CD4-positive, alpha-beta memory T cell (primary cell): ENCODE results near the gene SLC25A43. TPM values are rescaled to one million over a fixed set of nuclear protein-coding genes. Genes with fewer than 3 reads are reported as not detected.
A peak's percentile ranks its signal among the peaks of the same experiment; 100 is the strongest.
"Not testable (repeated sequence)": the region's sequence is repeated elsewhere in the genome, so short reads cannot be mapped to it uniquely, and the experiment has no call there.

Experiments
- CTCF ChIA-PET: fragments of 350-600 bp; sonication (Branson Sonifier 250); formaldehyde crosslinking; loops from one replicate; lab custom pipeline; 2021; ENCODE audit warnings: inconsistent platforms; ENCODE audit not compliant: partially characterized antibody; lab: Charles Lee
- POLR2A ChIA-PET: fragments of 350-600 bp; sonication (Branson Sonifier 250); formaldehyde crosslinking; loops from one replicate; lab custom pipeline; 2021; ENCODE audit not compliant: partially characterized antibody; lab: Charles Lee
- DNase-seq, 5 donors: peaks; one replicate each; pipeline versions ENCODE4 v3.0.0 to v3.0.0-alpha.2; 2020 to 2022; ENCODE audit warnings: mixed read lengths in 1 of 5
- H3K27ac ChIP-seq: one replicate; pipeline ENCODE4 v1.7.0; 2013; ENCODE audit warnings: low read depth, low read length
- H3K27me3 ChIP-seq: 2 replicates; pipeline ENCODE4 v1.7.0; 2013; ENCODE audit warnings: mild to moderate bottlenecking, low read length, moderate library complexity; ENCODE audit not compliant: insufficient read depth
- H3K36me3 ChIP-seq: 2 replicates; pipeline ENCODE4 v1.7.0; 2013; ENCODE audit warnings: mild to moderate bottlenecking, low read length, moderate library complexity; ENCODE audit not compliant: insufficient read depth
- H3K4me1 ChIP-seq: 2 replicates; pipeline ENCODE4 v1.7.0; 2013; ENCODE audit warnings: mild to moderate bottlenecking, low read length, moderate library complexity; ENCODE audit not compliant: insufficient read depth
- H3K4me3 ChIP-seq, 2 donors: one replicate each; pipeline ENCODE4 v1.7.0; 2013; ENCODE audit warnings: low read length in 2 of 2, mild to moderate bottlenecking in 1 of 2
- H3K9me3 ChIP-seq, 2 donors: one replicate each; pipeline ENCODE4 v1.7.0; 2013; ENCODE audit warnings: low read length in 2 of 2, control low read depth in 1 of 2; ENCODE audit not compliant: control insufficient read depth in 1 of 2
- H3K27ac Mint-ChIP-seq, 7 donors: one replicate each; pipeline ENCODE4 v1.8.0; 2020 to 2021; ENCODE audit warnings: mixed read lengths in 7 of 7, mild to moderate bottlenecking in 6 of 7, inconsistent platforms in 3 of 7, moderate library complexity in 3 of 7
- H3K27me3 Mint-ChIP-seq, 2 donors: one replicate each; pipeline ENCODE4 v1.8.0; 2020 to 2021; ENCODE audit warnings: mixed read lengths in 2 of 2
- H3K36me3 Mint-ChIP-seq, 2 donors: one replicate each; pipeline ENCODE4 v1.8.0; 2020 to 2021; ENCODE audit warnings: mixed read lengths in 2 of 2, inconsistent platforms in 1 of 2, mild to moderate bottlenecking in 1 of 2
- H3K4me1 Mint-ChIP-seq, 4 donors: one replicate each; pipeline ENCODE4 v1.8.0; 2020 to 2021; ENCODE audit warnings: mixed read lengths in 4 of 4, mild to moderate bottlenecking in 1 of 4
- H3K4me3 Mint-ChIP-seq, 8 donors: one replicate each; pipeline ENCODE4 v1.8.0; 2020 to 2021; ENCODE audit warnings: mixed read lengths in 8 of 8, mild to moderate bottlenecking in 7 of 8, moderate library complexity in 6 of 8, inconsistent platforms in 3 of 8
- H3K9me3 Mint-ChIP-seq, 8 donors: one replicate each; pipeline ENCODE4 v1.8.0; 2020 to 2021; ENCODE audit warnings: mixed read lengths in 8 of 8, mild to moderate bottlenecking in 5 of 8, inconsistent platforms in 3 of 8, moderate library complexity in 1 of 8
- intact Hi-C: fragments of 100-400 bp; cut with micrococcal nuclease; formaldehyde crosslinking; loops from one replicate; pipeline ENCODE4 v1.15.1; 2023
- polyA plus RNA-seq, 2 donors: library from polyadenylated mRNA; unstranded; fragments of 300-500 nt; fragmentation: Illumina TruSeq; gene quantifications; one replicate each; pipeline ENCODE4 v1.2.3, GENCODE V29; 2021
- total RNA-seq, 2 experiments: library from RNA; stranded (reverse); gene quantifications; one replicate each; pipeline ENCODE4 v1.2.3, GENCODE V29; 2021

Gene SLC25A43
- total and polyA plus RNA-seq, 4 experiments from 2014 or later: 4.1 to 7.0 (median 5.6) TPM

- H3K4me1 ChIP-seq: peaks cover 13% of the 10 kb centered on the region
- H3K4me3 ChIP-seq, H3K36me3 Mint-ChIP-seq, H3K9me3 ChIP-seq, intact Hi-C loops, H3K27me3 ChIP-seq, H3K36me3 ChIP-seq, H3K4me3 Mint-ChIP-seq, DNase-seq, H3K27ac Mint-ChIP-seq, H3K9me3 Mint-ChIP-seq, H3K27me3 Mint-ChIP-seq, H3K27ac ChIP-seq: not testable (repeated sequence)
- ChIA-PET CTCF (interaction anchor here (0.8 to 5.5 kb wide), 3 partner anchors 10 to 23 kb away, joined by 3 to 56 read pairs (median 3); no protein-coding TSS in a partner anchor), POLR2A (interaction anchor here (0.9 kb wide), 1 partner anchor 9 kb away, joined by 3 read pairs; no protein-coding TSS in a partner anchor)
- H3K4me1 Mint-ChIP-seq: peaks cover 2 to 13% (median 10%) of the 10 kb centered on the region in 4 donors
These were observed 94.8 kb downstream of the SLC25A43 start for GRCh38 chrX:119493851-119494495.

- Histone ChIP-seq H3K4me1 (peaks cover 13% of the 10 kb centered on the region), H3K4me3 (no peak overlapping the region), H3K36me3 (no peaks in the 10 kb centered on the region), H3K9me3 (no peaks in the 10 kb centered on the region), H3K27ac (no peak overlapping the region), H3K27me3 (no peaks in the 10 kb centered on the region)
- peak in 3 of 5 donors; percentile 14 to 25 (median 16) for DNase-seq
- POLR2A ChIA-PET: interaction anchor here (0.7 kb wide), 1 partner anchor 28 kb away, joined by 3 read pairs; the partner anchor contains the start of gene SLC25A5
- Mint-ChIP-seq H3K4me1 (peaks cover 2 to 13% (median 10%) of the 10 kb centered on the region in 4 donors), H3K27me3 (no peaks in the 10 kb centered on the region), H3K27ac (peak overlapping the region in 4 of 7 donors; percentile 42 to 88 (median 58)), H3K9me3 (peaks cover 0 to 2% (median 0%) of the 10 kb centered on the region in 8 donors), H3K36me3 (no peaks in the 10 kb centered on the region), H3K4me3 (peak overlapping the region in 2 of 8 donors; percentile 40 to 55)
- intact Hi-C loops: no loop called here
- CTCF ChIA-PET: interaction anchor here (1.3 to 5.5 kb wide), 4 partner anchors 12 to 233 kb away, joined by 3 to 56 read pairs (median 4); no protein-coding TSS in a partner anchor
These were observed 96.9 kb downstream of the SLC25A43 start for GRCh38 chrX:119495734-119496726.

- Histone ChIP-seq H3K4me1 (peaks cover 20% of the 10 kb centered on the region), H3K9me3 (no peaks in the 10 kb centered on the region), H3K27me3 (no peaks in the 10 kb centered on the region), H3K36me3 (no peaks in the 10 kb centered on the region), H3K4me3 (no peak overlapping the region), H3K27ac (no peak overlapping the region)
- CTCF ChIA-PET: interaction anchor here (1.6 to 5.5 kb wide), 3 partner anchors 13 to 232 kb away, joined by 4 to 56 read pairs (median 5); no protein-coding TSS in a partner anchor
- Mint-ChIP-seq H3K27ac (no peak overlapping the region), H3K27me3 (no peaks in the 10 kb centered on the region), H3K9me3 (peaks cover 0 to 2% (median 0%) of the 10 kb centered on the region in 8 donors), H3K36me3 (no peaks in the 10 kb centered on the region), H3K4me1 (peaks cover 7 to 20% (median 13%) of the 10 kb centered on the region in 4 donors), H3K4me3 (no peak overlapping the region)
- intact Hi-C loops: no loop called here
- DNase-seq: no peak
- POLR2A ChIA-PET: no interaction called here
These were observed 98.0 kb downstream of the SLC25A43 start for GRCh38 chrX:119497185-119497584.

GRCh38 chrX:119500061-119500800 lies 101.1 kb downstream of the SLC25A43 start:
- Histone ChIP-seq H3K9me3 (no peaks in the 10 kb centered on the region), H3K4me1 (peaks cover 32% of the 10 kb centered on the region), H3K36me3 (no peaks in the 10 kb centered on the region), H3K27ac (no peak overlapping the region), H3K27me3 (no peaks in the 10 kb centered on the region), H3K4me3 (no peak overlapping the region)
- Mint-ChIP-seq H3K36me3 (no peaks in the 10 kb centered on the region), H3K4me3 (no peak overlapping the region), H3K9me3 (peaks cover 0 to 2% (median 0%) of the 10 kb centered on the region in 8 donors), H3K27ac (peak overlapping the region in 2 of 7 donors; percentile 36 to 44), H3K4me1 (peaks cover 12 to 30% (median 20%) of the 10 kb centered on the region in 4 donors), H3K27me3 (no peaks in the 10 kb centered on the region)
- DNase-seq: no peak
- CTCF ChIA-PET: interaction anchor here (1.0 to 1.8 kb wide), 2 partner anchors 11 to 284 kb away, joined by 3 to 6 read pairs; no protein-coding TSS in a partner anchor
- intact Hi-C loops: no loop called here
- POLR2A ChIA-PET: no interaction called here

GRCh38 chrX:119501511-119502148 lies 102.5 kb downstream of the SLC25A43 start:
- Histone ChIP-seq H3K9me3 (no peaks in the 10 kb centered on the region), H3K27me3 (no peaks in the 10 kb centered on the region), H3K4me1 (peaks cover 22% of the 10 kb centered on the region), H3K4me3 (no peak overlapping the region), H3K36me3 (no peaks in the 10 kb centered on the region), H3K27ac (no peak overlapping the region)
- ChIA-PET POLR2A (no interaction called here), CTCF (no interaction called here)
- H3K4me3 Mint-ChIP-seq: no peak overlapping the region
- peaks cover 0 to 2% (median 0%) of the 10 kb centered on the region in 8 donors for H3K9me3 Mint-ChIP-seq
- peaks cover 5 to 20% (median 15%) of the 10 kb centered on the region in 4 donors for H3K4me1 Mint-ChIP-seq
- no peaks in the 10 kb centered on the region for H3K36me3 Mint-ChIP-seq
- intact Hi-C loops: no loop called here
- H3K27me3 Mint-ChIP-seq: no peaks in the 10 kb centered on the region
- peak overlapping the region in 5 of 7 donors; percentile 21 to 94 (median 84) for H3K27ac Mint-ChIP-seq
- no peak for DNase-seq
